AG08396 (cell line): ENCODE data around the gene CHRNE.
A peak's percentile ranks its signal among the peaks of the same experiment; 100 is the strongest.
"Not testable (repeated sequence)": the region's sequence is repeated elsewhere in the genome, so short reads cannot be mapped to it uniquely, and the experiment has no call there.

Source experiments
- DNase-seq: peaks from one replicate; pipeline ENCODE4 v3.0.0; 2012; ENCODE audit warnings: low spot score, mixed read lengths

Gene CHRNE

GRCh38 chr17:4887581-4887980 lies 15.3 kb downstream of the CHRNE start:
- DNase-seq, result no peak

- no peak for DNase-seq
These were observed 16.1 kb downstream of the CHRNE start for GRCh38 chr17:4886830-4887229.

- no peak for DNase-seq
These were observed 18.4 kb downstream of the CHRNE start for GRCh38 chr17:4884489-4884888.

- peak; percentile 62 for DNase-seq
These were observed 20.9 kb downstream of the CHRNE start for GRCh38 chr17:4881761-4882555.

GRCh38 chr17:4880857-4881256 lies 22.0 kb downstream of the CHRNE start:
- no peak for DNase-seq

- no peak for DNase-seq
These were observed 23.3 kb downstream of the CHRNE start for GRCh38 chr17:4879601-4880000.

GRCh38 chr17:4877089-4877488 lies 25.8 kb downstream of the CHRNE start:
- DNase-seq, result no peak

GRCh38 chr17:4872786-4873185 lies 30.1 kb downstream of the CHRNE start:
- no peak for DNase-seq

- no peak for DNase-seq
These were observed 32.0 kb downstream of the CHRNE start for GRCh38 chr17:4870855-4871254.

- DNase-seq, result not testable (repeated sequence)
These were observed 33.6 kb downstream of the CHRNE start for GRCh38 chr17:4869058-4869998.

GRCh38 chr17:4867535-4867934 lies 35.4 kb downstream of the CHRNE start:
- DNase-seq, result not testable (repeated sequence)

GRCh38 chr17:4863321-4863720 lies 39.6 kb downstream of the CHRNE start:
- DNase-seq, result no peak

- no peak for DNase-seq
These were observed 40.2 kb downstream of the CHRNE start for GRCh38 chr17:4862720-4863119.

- no peak for DNase-seq
These were observed 41.8 kb downstream of the CHRNE start for GRCh38 chr17:4861052-4861451.

- DNase-seq, result no peak
These were observed 42.2 kb downstream of the CHRNE start for GRCh38 chr17:4860651-4861050.

- no peak for DNase-seq
These were observed 42.9 kb downstream of the CHRNE start for GRCh38 chr17:4859816-4860625.

GRCh38 chr17:4858882-4859260 lies 44.0 kb downstream of the CHRNE start:
- DNase-seq, result peak; percentile 47

GRCh38 chr17:4858068-4858881 lies 44.6 kb downstream of the CHRNE start:
- peak; percentile 25 for DNase-seq

- not testable (repeated sequence) for DNase-seq
These were observed 45.6 kb downstream of the CHRNE start for GRCh38 chr17:4857347-4857746.

GRCh38 chr17:4856937-4857314 lies 46.0 kb downstream of the CHRNE start:
- DNase-seq, result no peak

- no peak for DNase-seq
These were observed 46.5 kb downstream of the CHRNE start for GRCh38 chr17:4856271-4856936.
